Urinary bladder (tissue), 4 donors: ENCODE results near the gene STK24. TPM values are rescaled to one million over a fixed set of nuclear protein-coding genes. Genes with fewer than 3 reads are reported as not detected.

ENCODE experiments used
- DNase-seq: peaks from one replicate; pipeline ENCODE4 v3.0.0-alpha.2; 2015; ENCODE audit errors: extremely low spot score
- H3K27ac ChIP-seq: one replicate; pipeline ENCODE4 v1.5.1; 2013; ENCODE audit warnings: low read depth, mild to moderate bottlenecking, moderate library complexity
- H3K36me3 ChIP-seq: one replicate; pipeline ENCODE4 v1.6.1; 2013; ENCODE audit warnings: mild to moderate bottlenecking, moderate library complexity; ENCODE audit not compliant: insufficient read depth
- H3K4me1 ChIP-seq: one replicate; pipeline ENCODE4 v1.6.1; 2013; ENCODE audit warnings: mild to moderate bottlenecking, moderate library complexity; ENCODE audit not compliant: insufficient read depth
- H3K4me3 ChIP-seq: one replicate; pipeline ENCODE4 v1.5.1; 2013; ENCODE audit warnings: low read depth, low read length
- WGBS: extraction: QIAGEN DNeasy Blood & Tissue Kit; methylation state at CpG from one replicate; pipeline ENCODE4 v1.1.7; 2013; 5-methylcytosine and 5-hydroxymethylcytosine counted together
- polyA plus RNA-seq: library from polyadenylated mRNA; stranded (reverse); fragments of 200-250 nt; gene quantifications from one replicate; pipeline ENCODE4 v1.2.3, GENCODE V29; 2013
- total RNA-seq: library from RNA; depleted of rRNA; stranded (reverse); fragments of >200 nt; gene quantifications from one replicate; pipeline ENCODE4 v1.2.3, GENCODE V29; 2014
- donor health status: healthy with polysubstance abuse.
- donor health status: healthy.

The STK24 gene
- total and polyA plus RNA-seq, 2 donors = 73.4 to 110 TPM

- H3K4me1 ChIP-seq = peaks cover 2% of the 10 kb centered on the region
- no peak overlapping the region for H3K4me3 ChIP-seq
- 91% methylated on average over 24 of the region's 24 CpGs for WGBS
- peaks cover 3% of the 10 kb centered on the region for H3K36me3 ChIP-seq
- H3K27ac ChIP-seq = no peak overlapping the region
- no peak for DNase-seq
These were observed 102.1 kb downstream of the STK24 start for GRCh38 chr13:98474761-98475160.

- no peak for DNase-seq
- WGBS = 93% methylated on average over 10 of the region's 10 CpGs
- peaks cover 2% of the 10 kb centered on the region for H3K4me1 ChIP-seq
These were observed 102.6 kb downstream of the STK24 start for GRCh38 chr13:98474292-98474691.

GRCh38 chr13:98473788-98474144, 103.1 kb downstream of the STK24 start:
- Histone ChIP-seq H3K4me1 (peaks cover 2% of the 10 kb centered on the region), H3K36me3 (peaks cover 3% of the 10 kb centered on the region), H3K4me3 (no peak overlapping the region), H3K27ac (no peak overlapping the region)
- 66% methylated on average over 7 of the region's 7 CpGs for WGBS
- DNase-seq = no peak

More at GRCh38 chr13:98474292-98474691, 102.6 kb downstream of the STK24 start:
- H3K36me3 ChIP-seq = peaks cover 3% of the 10 kb centered on the region
- H3K4me3 ChIP-seq = no peak overlapping the region
- H3K27ac ChIP-seq = no peak overlapping the region

GRCh38 chr13:98473135-98473787, 103.6 kb downstream of the STK24 start:
- H3K4me3 ChIP-seq = no peak overlapping the region
- peaks cover 2% of the 10 kb centered on the region for H3K4me1 ChIP-seq
- WGBS = 72% methylated on average over 5 of the region's 5 CpGs
- no peak for DNase-seq
- peaks cover 3% of the 10 kb centered on the region for H3K36me3 ChIP-seq
- no peak overlapping the region for H3K27ac ChIP-seq

GRCh38 chr13:98471934-98472333, 105.0 kb downstream of the STK24 start:
- no peak for DNase-seq
- H3K36me3 ChIP-seq = peaks cover 3% of the 10 kb centered on the region
- H3K27ac ChIP-seq = no peak overlapping the region
- WGBS = 84% methylated on average over 10 of the region's 10 CpGs
- H3K4me3 ChIP-seq = no peak overlapping the region
- H3K4me1 ChIP-seq = peaks cover 2% of the 10 kb centered on the region

GRCh38 chr13:98470920-98471319, 106.0 kb downstream of the STK24 start:
- H3K36me3 ChIP-seq = peaks cover 3% of the 10 kb centered on the region

GRCh38 chr13:98468929-98469328, 108.0 kb downstream of the STK24 start:
- Histone ChIP-seq H3K36me3 (peaks cover 3% of the 10 kb centered on the region), H3K4me3 (no peak overlapping the region), H3K27ac (no peak overlapping the region), H3K4me1 (no peaks in the 10 kb centered on the region)
- WGBS = 93% methylated on average over 20 of the region's 20 CpGs
- no peak for DNase-seq

More at GRCh38 chr13:98470920-98471319, 106.0 kb downstream of the STK24 start:
- Histone ChIP-seq H3K4me3 (no peak overlapping the region), H3K27ac (no peak overlapping the region), H3K4me1 (no peaks in the 10 kb centered on the region)
- DNase-seq = no peak
- 78% methylated on average over 6 of the region's 6 CpGs for WGBS

- no peak for DNase-seq
- Histone ChIP-seq H3K36me3 (peaks cover under 1% of the 10 kb centered on the region), H3K27ac (no peak overlapping the region), H3K4me3 (no peak overlapping the region), H3K4me1 (no peaks in the 10 kb centered on the region)
- 70% methylated on average over 3 of the region's 3 CpGs for WGBS
These were observed 108.5 kb downstream of the STK24 start for GRCh38 chr13:98468361-98468760.

- H3K36me3 ChIP-seq = no peaks in the 10 kb centered on the region
- 80% methylated on average over 13 of the region's 13 CpGs for WGBS
These were observed 109.5 kb downstream of the STK24 start for GRCh38 chr13:98467263-98467985.

GRCh38 chr13:98466634-98467236, 110.2 kb downstream of the STK24 start:
- Histone ChIP-seq H3K4me3 (no peak overlapping the region), H3K4me1 (no peaks in the 10 kb centered on the region), H3K27ac (no peak overlapping the region), H3K36me3 (no peaks in the 10 kb centered on the region)
- DNase-seq = no peak
- 63% methylated on average over 11 of the region's 11 CpGs for WGBS

More at GRCh38 chr13:98467263-98467985, 109.5 kb downstream of the STK24 start:
- no peak for DNase-seq
- Histone ChIP-seq H3K4me1 (no peaks in the 10 kb centered on the region), H3K27ac (no peak overlapping the region), H3K4me3 (no peak overlapping the region)

- Histone ChIP-seq H3K4me3 (no peak overlapping the region), H3K4me1 (no peaks in the 10 kb centered on the region), H3K27ac (no peak overlapping the region), H3K36me3 (no peaks in the 10 kb centered on the region)
- DNase-seq = no peak
- WGBS = 57% methylated on average over 8 of the region's 8 CpGs
These were observed 114.0 kb downstream of the STK24 start for GRCh38 chr13:98462946-98463345.

GRCh38 chr13:98462241-98462882, 114.5 kb downstream of the STK24 start:
- Histone ChIP-seq H3K27ac (no peak overlapping the region), H3K4me1 (no peaks in the 10 kb centered on the region), H3K4me3 (no peak overlapping the region), H3K36me3 (no peaks in the 10 kb centered on the region)
- WGBS = 97% methylated on average over 18 of the region's 18 CpGs
- no peak for DNase-seq

GRCh38 chr13:98461486-98462240, 115.2 kb downstream of the STK24 start:
- no peak for DNase-seq
- Histone ChIP-seq H3K27ac (no peak overlapping the region), H3K36me3 (no peaks in the 10 kb centered on the region), H3K4me3 (no peak overlapping the region), H3K4me1 (no peaks in the 10 kb centered on the region)
- WGBS = 82% methylated on average over 16 of the region's 16 CpGs
